Breast epithelium (tissue), 4 donors: ENCODE measurements around the gene LRRC4C. TPM values are rescaled to one million over a fixed set of nuclear protein-coding genes. Genes with fewer than 3 reads are reported as not detected.

ENCODE experiments used
- DNase-seq, 2 donors: peaks; one replicate each; pipeline ENCODE4 v3.0.0-alpha.2; 2019; ENCODE audit warnings: low spot score in 2 of 2
- H3K27ac ChIP-seq, 2 donors: fragments of 200-600 bp; sonication (generic) in 1 of 2; one replicate each; pipeline ENCODE4 v1.5.1; 2016 to 2019; ENCODE audit warnings: mild to moderate bottlenecking in 1 of 2
- H3K27me3 ChIP-seq, 2 donors: fragments of 200-600 bp; sonication (generic) in 1 of 2; one replicate each; pipeline versions ENCODE4 v1.5.1 to v1.6.0; 2017 to 2019; ENCODE audit warnings: control low read depth in 1 of 2, mild to moderate bottlenecking in 1 of 2
- H3K36me3 ChIP-seq: fragments of 200-600 bp; one replicate; pipeline ENCODE4 v1.5.1; 2019
- H3K4me1 ChIP-seq, 2 donors: fragments of 200-600 bp; sonication (generic); one replicate each; pipeline ENCODE4 v1.5.1; 2016 to 2019; ENCODE audit warnings: control low read depth in 1 of 2
- H3K4me3 ChIP-seq, 3 donors: fragments of 200-600 bp; sonication (generic); 1 replicate in 2 of 3; 2 replicates in 1 of 3; pipeline ENCODE4 v1.5.1; 2016 to 2019; ENCODE audit warnings: mild to moderate bottlenecking in 3 of 3, moderate library complexity in 2 of 3
- H3K9me3 ChIP-seq, 2 donors: fragments of 200-600 bp; sonication (generic) in 1 of 2; one replicate each; pipeline ENCODE4 v1.5.1; 2016 to 2019; ENCODE audit warnings: control low read depth in 1 of 2
- CTCF ChIP-seq, 3 donors: fragments of 450-650 bp; IDR thresholded peaks; one replicate each; pipeline ENCODE4 v1.5.1; 2016 to 2017; ENCODE audit warnings: antibody characterized with exemption in 3 of 3, mild to moderate bottlenecking in 3 of 3, moderate library complexity in 3 of 3
- POLR2A ChIP-seq: fragments of 450-650 bp; IDR thresholded peaks from one replicate; pipeline ENCODE4 v1.6.1; 2016; ENCODE audit warnings: antibody characterized with exemption, mild to moderate bottlenecking, moderate library complexity
- POLR2AphosphoS5 ChIP-seq, 3 donors: sonication (generic); formaldehyde crosslinking; IDR thresholded peaks; one replicate each; pipeline ENCODE4 v1.6.1; 2017; ENCODE audit warnings: antibody characterized with exemption in 3 of 3
- intact Hi-C: fragments of 100-400 bp; cut with DNase I; formaldehyde crosslinking; loops from one replicate; pipeline ENCODE4 v1.15.1; 2023; ENCODE audit warnings: low total_unique reads
- total RNA-seq, 3 donors: library from RNA; depleted of rRNA; stranded (reverse); fragments of >200 nt; gene quantifications; one replicate each; pipeline ENCODE4 v1.1.0, GENCODE V29; 2016

Gene LRRC4C
- total RNA-seq, 3 donors from 2014 or later: 2.9 to 15.4 (median 6.6) TPM

- Histone ChIP-seq H3K27me3 (no peaks in the 10 kb centered on the region), H3K9me3 (no peaks in the 10 kb centered on the region), H3K36me3 (no peaks in the 10 kb centered on the region), H3K4me3 (no peak overlapping the region), H3K4me1 (no peaks in the 10 kb centered on the region), H3K27ac (no peak overlapping the region)
- DNase-seq: no peak
- no peak for TF ChIP-seq POLR2AphosphoS5 (IDR thresholded peaks at IDR 0.05)
- TF ChIP-seq POLR2A: no peak
- TF ChIP-seq CTCF (IDR thresholded peaks at IDR 0.05): peak in 1 of 3 donors; percentile 19
- intact Hi-C loops: no loop called here
Observed at GRCh38 chr11:40722179-40722795, 737.2 kb downstream of the LRRC4C start.

- Histone ChIP-seq H3K4me3 (no peak overlapping the region), H3K4me1 (no peaks in the 10 kb centered on the region), H3K27ac (no peak overlapping the region), H3K27me3 (no peaks in the 10 kb centered on the region), H3K36me3 (no peaks in the 10 kb centered on the region), H3K9me3 (no peaks in the 10 kb centered on the region)
- no peak for TF ChIP-seq POLR2AphosphoS5 (IDR thresholded peaks at IDR 0.05)
- no peak for TF ChIP-seq POLR2A
- TF ChIP-seq CTCF (IDR thresholded peaks at IDR 0.05): no peak
- intact Hi-C loops: no loop called here
- no peak for DNase-seq
Observed at GRCh38 chr11:40716344-40717130, 742.9 kb downstream of the LRRC4C start.

GRCh38 chr11:40713083-40713482, 746.4 kb downstream of the LRRC4C start:
- H3K27ac ChIP-seq: no peak overlapping the region
- H3K27me3 ChIP-seq: no peaks in the 10 kb centered on the region
- no peaks in the 10 kb centered on the region for H3K36me3 ChIP-seq
- no peak for TF ChIP-seq CTCF (IDR thresholded peaks at IDR 0.05)
- no peak for DNase-seq
- H3K9me3 ChIP-seq: no peaks in the 10 kb centered on the region
- no peaks in the 10 kb centered on the region for H3K4me1 ChIP-seq
- H3K4me3 ChIP-seq: no peak overlapping the region
- intact Hi-C loops: no loop called here

- Histone ChIP-seq H3K9me3 (no peaks in the 10 kb centered on the region), H3K4me1 (no peaks in the 10 kb centered on the region), H3K4me3 (no peak overlapping the region), H3K27me3 (no peaks in the 10 kb centered on the region), H3K36me3 (no peaks in the 10 kb centered on the region), H3K27ac (no peak overlapping the region)
- intact Hi-C loops: no loop called here
- DNase-seq: no peak
- TF ChIP-seq POLR2A (no peak), CTCF (IDR thresholded peaks at IDR 0.05) (no peak), POLR2AphosphoS5 (IDR thresholded peaks at IDR 0.05) (no peak)
Observed at GRCh38 chr11:40701027-40701426, 758.4 kb downstream of the LRRC4C start.

- Histone ChIP-seq H3K27ac (no peak overlapping the region), H3K27me3 (no peaks in the 10 kb centered on the region), H3K4me3 (no peak overlapping the region), H3K9me3 (no peaks in the 10 kb centered on the region), H3K36me3 (no peaks in the 10 kb centered on the region), H3K4me1 (no peaks in the 10 kb centered on the region)
- intact Hi-C loops: no loop called here
- no peak for DNase-seq
- no peak for TF ChIP-seq CTCF (IDR thresholded peaks at IDR 0.05)
- no peak for TF ChIP-seq POLR2AphosphoS5 (IDR thresholded peaks at IDR 0.05)
- no peak for TF ChIP-seq POLR2A
Observed at GRCh38 chr11:40689823-40690222, 769.6 kb downstream of the LRRC4C start.
